HuH-7.5 (cell line): Measurements from ENCODE around the gene ETF1.

ENCODE experiments used
- DNase-seq: peaks from one replicate; pipeline ENCODE4 v3.0.0; 2011; ENCODE audit warnings: low spot score

Gene ETF1

DNA sequence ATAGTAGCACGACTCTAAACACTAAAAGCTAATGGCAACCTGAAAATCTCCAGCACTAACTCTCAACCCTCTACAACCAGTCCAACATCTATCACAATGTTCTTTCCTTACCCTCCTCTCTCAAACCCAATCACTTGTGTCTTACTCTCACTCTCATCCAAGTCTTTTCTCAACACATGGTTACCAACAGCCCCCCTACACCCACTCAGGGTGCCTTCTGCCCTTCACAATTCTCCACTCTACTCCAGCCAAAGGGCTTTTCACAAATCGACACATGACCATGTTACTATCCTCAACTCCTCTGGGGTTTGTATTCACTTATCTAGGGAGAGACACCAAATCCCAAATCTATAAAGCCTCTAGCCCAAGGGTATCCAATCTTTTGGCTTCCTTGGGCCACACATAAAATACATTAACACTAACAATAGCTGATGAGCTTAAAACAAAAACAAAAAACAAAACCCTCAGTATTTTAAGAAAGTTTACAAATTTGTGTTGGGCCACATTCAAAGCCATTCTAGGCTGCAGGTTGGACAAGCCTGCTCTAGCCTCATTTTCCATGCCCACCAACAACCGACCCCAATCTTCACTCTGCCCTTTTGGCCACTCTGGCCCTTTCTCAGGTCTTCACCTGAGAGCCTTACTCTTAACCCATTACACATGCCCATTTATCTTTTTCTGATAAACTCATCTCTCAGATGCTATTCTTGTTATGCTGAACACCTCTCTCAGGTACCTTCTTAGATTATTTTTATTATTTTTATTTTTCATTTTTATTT, 20.5 kb upstream of the ETF1 start:
- DNase-seq: no peak

DNA sequence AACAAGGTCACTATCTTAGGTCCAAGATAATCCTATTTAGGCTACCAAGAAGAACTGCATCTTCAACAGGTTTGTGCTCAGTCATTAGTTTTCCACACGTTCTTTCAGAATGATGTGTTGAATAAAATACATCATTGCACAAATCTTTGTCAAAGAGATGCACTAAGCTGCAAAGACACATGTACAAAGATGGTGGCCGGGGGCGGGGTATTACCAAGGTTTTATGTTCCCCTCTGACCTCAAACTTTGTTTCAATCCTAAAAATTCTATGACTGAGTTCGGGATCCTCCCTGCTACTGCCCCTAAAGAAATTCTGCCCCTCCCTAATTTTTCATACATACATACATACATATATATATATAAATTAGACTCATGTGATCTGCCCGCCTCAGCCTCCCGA, 17.9 kb upstream of the ETF1 start:
- no peak for DNase-seq

DNA sequence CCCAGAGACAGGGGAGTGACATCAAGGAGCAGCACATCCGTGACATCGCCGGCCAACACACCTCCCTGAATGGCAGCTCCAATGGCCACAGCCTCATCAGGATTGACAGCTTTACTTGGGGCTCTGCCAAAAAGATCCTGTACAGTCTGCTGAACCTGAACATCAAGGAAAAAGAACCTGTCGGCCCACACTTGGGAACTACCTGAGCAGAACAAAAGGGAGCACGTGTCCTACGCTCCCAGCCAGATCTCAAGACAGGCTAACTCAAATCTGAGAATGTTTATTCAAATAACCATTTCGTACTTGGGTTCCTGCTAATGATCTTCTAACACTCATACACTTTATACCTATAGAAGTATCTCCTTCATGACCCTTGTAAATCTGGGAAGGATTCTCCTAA, 16.9 kb upstream of the ETF1 start:
- no peak for DNase-seq

GRCh38 chr5:138557677-138558076, 14.6 kb upstream of the ETF1 start:
- no peak for DNase-seq

DNA sequence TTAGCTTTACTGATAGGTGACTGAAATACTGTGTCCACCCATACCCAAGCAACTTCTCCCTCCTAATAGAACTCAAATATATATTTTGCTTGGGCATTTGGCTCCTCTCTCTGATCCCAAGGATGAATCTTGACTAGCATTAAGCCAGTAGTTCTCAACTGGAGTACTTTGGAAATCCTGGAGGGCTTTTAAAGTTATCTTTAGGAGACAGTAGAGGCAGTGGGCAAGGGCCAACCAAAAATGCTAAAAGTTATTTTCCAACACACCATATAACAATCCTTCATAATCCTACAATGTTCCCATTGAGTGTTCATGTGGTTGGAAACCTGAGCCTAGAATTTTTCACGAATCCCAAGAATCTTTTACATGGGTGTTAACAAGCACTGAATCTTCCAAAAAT, 11.1 kb upstream of the ETF1 start:
- no peak for DNase-seq

- no peak for DNase-seq
Measured at GRCh38 chr5:138553437-138554095, 10.5 kb upstream of the ETF1 start.

GRCh38 chr5:138552657-138553056, 9.6 kb upstream of the ETF1 start:
- no peak for DNase-seq

- no peak for DNase-seq
Measured at GRCh38 chr5:138549414-138549813, 6.4 kb upstream of the ETF1 start.

- no peak for DNase-seq
Measured at GRCh38 chr5:138545919-138546562, 3.0 kb upstream of the ETF1 start.

- DNase-seq: no peak
Measured at GRCh38 chr5:138544181-138545134, 1.4 kb upstream of the ETF1 start.

DNA sequence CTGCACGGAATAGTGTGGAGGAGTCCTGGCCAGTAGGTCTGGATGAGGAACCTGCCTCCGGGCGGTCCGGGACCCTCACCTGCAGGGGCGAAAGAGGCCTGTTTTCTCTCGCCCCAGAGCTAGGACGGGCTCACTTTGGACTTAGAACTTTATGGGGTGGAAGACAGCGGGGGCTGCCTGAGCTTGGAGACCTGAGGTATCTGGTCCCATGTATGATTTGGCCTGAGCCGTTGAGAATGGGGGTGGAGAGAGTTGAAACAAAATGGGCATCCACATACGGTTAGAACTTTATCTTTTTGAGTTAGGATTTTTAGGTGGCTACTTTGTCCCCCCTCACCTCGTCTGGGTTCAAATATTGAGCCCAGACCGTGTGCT, 681 bp upstream of the ETF1 start:
- no peak for DNase-seq

- no peak for DNase-seq
Measured at GRCh38 chr5:138542180-138542955, 668 bp downstream of the ETF1 start.

GRCh38 chr5:138541511-138542179, 1.4 kb downstream of the ETF1 start:
- DNase-seq: no peak

GRCh38 chr5:138539791-138540190, 3.2 kb downstream of the ETF1 start:
- DNase-seq: no peak

- DNase-seq: no peak
Measured at GRCh38 chr5:138538943-138539627, 4.0 kb downstream of the ETF1 start.

DNA sequence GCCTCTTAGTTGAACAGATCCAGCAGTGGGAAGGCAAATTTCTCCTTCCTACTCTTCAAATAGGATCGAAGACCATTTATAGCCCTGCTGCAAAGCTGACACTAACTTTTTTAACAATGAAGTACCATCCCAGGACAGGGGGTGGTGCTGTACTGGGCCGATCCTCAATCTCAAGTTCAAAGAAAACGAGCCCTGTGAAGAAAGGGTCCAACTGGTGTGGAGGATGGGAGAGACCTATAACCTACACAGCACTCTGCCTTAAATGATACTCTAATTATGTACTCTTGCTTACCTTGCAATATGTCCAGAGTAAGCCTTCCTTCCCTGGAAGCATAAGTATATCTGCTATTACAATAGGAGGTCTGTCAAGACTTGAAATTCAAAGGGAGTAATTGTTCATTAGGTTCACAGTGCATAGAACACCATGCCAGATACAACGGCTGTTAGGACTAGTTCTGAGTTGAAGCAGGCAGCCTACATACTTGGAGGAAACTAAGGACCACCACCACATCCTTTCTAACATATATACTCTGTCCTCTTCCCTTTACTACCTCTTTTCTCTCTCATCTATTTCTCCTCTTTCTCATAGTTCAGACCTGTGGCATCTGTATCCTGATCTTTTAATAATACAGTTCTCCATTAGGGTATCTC, 6.2 kb downstream of the ETF1 start:
- no peak for DNase-seq

DNA sequence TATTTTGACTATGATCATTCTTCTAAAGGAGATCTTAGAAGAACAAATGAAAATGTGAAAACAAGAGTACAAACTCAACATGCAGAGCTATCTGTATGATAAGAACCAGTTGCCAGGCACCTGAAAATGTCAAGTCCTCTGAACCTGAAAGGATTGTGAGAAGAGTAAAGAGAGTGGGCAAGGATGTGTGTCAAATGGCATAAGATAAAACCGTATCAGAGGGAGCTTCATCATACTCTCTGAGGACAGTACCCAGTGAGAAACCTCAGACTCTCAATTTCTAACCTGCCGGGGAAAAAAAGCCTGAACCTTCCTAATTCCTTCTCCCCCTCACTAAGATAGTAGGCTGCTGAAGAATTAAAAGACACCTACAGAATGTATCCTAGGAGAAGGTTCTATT, 6.8 kb downstream of the ETF1 start:
- no peak for DNase-seq

- no peak for DNase-seq
Measured at GRCh38 chr5:138533973-138534941, 8.8 kb downstream of the ETF1 start.

DNA sequence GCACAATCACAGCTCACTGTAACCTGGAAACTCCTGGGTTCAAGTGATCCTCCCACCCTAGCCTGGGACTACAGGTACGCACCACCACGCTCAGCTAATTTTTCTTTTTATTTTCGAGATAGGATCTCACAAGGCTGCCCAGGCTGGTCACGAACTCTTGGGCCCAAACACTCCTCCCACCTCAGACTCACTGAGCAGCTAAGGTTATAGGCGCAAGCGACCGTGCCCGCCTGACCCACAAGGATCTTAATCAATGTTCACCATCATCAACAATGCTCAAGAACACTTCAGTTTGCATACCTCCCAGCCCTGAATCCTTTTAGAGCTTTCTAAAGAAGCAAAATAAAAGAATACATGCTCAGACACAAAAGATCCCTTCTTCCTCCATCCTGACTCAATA, 13.2 kb downstream of the ETF1 start:
- DNase-seq: no peak
